SK-N-MC (cell line): ENCODE results near the gene FAM3B.

Experiments used
- EZH2 ChIP-seq: fragments of 200-600 bp; sonication (generic); IDR thresholded peaks from one replicate; pipeline ENCODE4 v1.6.1; 2017; ENCODE audit warnings: antibody characterized with exemption
- POLR2AphosphoS5 ChIP-seq: IDR thresholded peaks from 2 replicates; pipeline ENCODE4 v1.6.1; 2012; ENCODE audit warnings: mild to moderate bottlenecking, low read depth, low read length, borderline replicate concordance

- TF ChIP-seq EZH2 (no peak), POLR2AphosphoS5 (no peak)
Measured at GRCh38 chr21:41405321-41405720, 88.7 kb downstream of the FAM3B start.
